ENCODE measurements around the gene AQP11. TPM values are rescaled to one million over a fixed set of nuclear protein-coding genes. Genes with fewer than 3 reads are reported as not detected.

Gene AQP11
- total RNA-seq, 1 experiment from 2014 or later = 0.20 TPM

- Histone ChIP-seq H3K9me2 (ENCODE audit: insufficient read depth) (no peaks in the 10 kb centered on the region), H3K27ac (ENCODE audit: low read depth, low read length) (no peak overlapping the region), H3K9me3 (ENCODE audit: control insufficient read depth in 1 of 2, insufficient read depth in 1 of 2, low read depth in 1 of 2, low read length in 2 of 2) (no peaks in the 10 kb centered on the region), H3K4me1 (ENCODE audit: control insufficient read depth in 1 of 2, insufficient read depth in 2 of 2, low read length in 2 of 2) (peaks cover 6 to 18% of the 10 kb centered on the region in 2 experiments; a peak in 3 of 4 replicates), H4K20me1 (ENCODE audit: insufficient read depth) (no peaks in the 10 kb centered on the region), H2AFZ (ENCODE audit: low read depth, low read length, poor library complexity, severe bottlenecking) (no peak overlapping the region), H3K27me3 (ENCODE audit: insufficient read depth, low read length) (no peaks in the 10 kb centered on the region), H3K36me3 (ENCODE audit: control insufficient read depth in 1 of 2, insufficient read depth in 2 of 2, low read length in 2 of 2) (peaks cover 8 to 9% of the 10 kb centered on the region in 2 experiments; a peak in 3 of 4 replicates), H3K79me2 (ENCODE audit: insufficient read depth, low read length) (no peaks in the 10 kb centered on the region), H3K9ac (ENCODE audit: low read length) (no peak overlapping the region), H3K4me3 (replicated peaks in 1 of 2; ENCODE audit: low read depth in 1 of 2, low read length in 2 of 2) (no peak overlapping the region), H3K4me2 (ENCODE audit: low read length) (no peak overlapping the region)
- ChIA-PET CTCF (interaction anchor here (2.6 kb wide), 1 partner anchor 15 kb away, joined by 13 read pairs; no protein-coding TSS in a partner anchor), POLR2A (no interaction called here), RAD21 (ENCODE audit: low non-redundant PET in 1 of 2, low total read pairs in 2 of 2, uncharacterized antibody in 2 of 2, unreplicated experiment in 2 of 2) (no interaction called here)
- intact Hi-C loops (cut with micrococcal nuclease) = no loop called here
- ATAC-seq (no peak), DNase-seq (ENCODE audit: low read depth, low spot score) (no peak)
- TF ChIP-seq ZNF274 (IDR thresholded peaks at IDR 0.05; ENCODE audit: low read depth, low read length) (no peak), SRF (IDR thresholded peaks at IDR 0.05; ENCODE audit: low read depth) (no peak), SIN3A (IDR thresholded peaks at IDR 0.05; ENCODE audit: low read depth) (no peak), CBX3 (IDR thresholded peaks at IDR 0.05; ENCODE audit: low read depth) (no peak), MAX (IDR thresholded peaks at IDR 0.05) (no peak), RAD21 (IDR thresholded peaks at IDR 0.05; ENCODE audit: low read depth) (no peak), ATF3 (IDR thresholded peaks at IDR 0.05) (no peak), EZH2 (IDR thresholded peaks at IDR 0.05) (no peak), POLR2AphosphoS5 (IDR thresholded peaks at IDR 0.05; ENCODE audit: low read depth, low read length) (no peak)
- no TSS peak for BruUV-seq (replicated peaks)
Measured at GRCh38 chr11:77604281-77604680, 14.5 kb downstream of the AQP11 start.

GRCh38 chr11:77609234-77609633, 19.5 kb downstream of the AQP11 start:
- intact Hi-C loops (cut with micrococcal nuclease) = no loop called here
- ATAC-seq = no peak
- no peak for DNase-seq (ENCODE audit: low read depth, low spot score)
- H3K4me3 ChIP-seq (replicated peaks in 1 of 2; ENCODE audit: low read depth in 1 of 2, low read length in 2 of 2) = no peak overlapping the region
- H3K9me2 ChIP-seq (ENCODE audit: insufficient read depth) = no peaks in the 10 kb centered on the region
- RAD21 ChIA-PET (ENCODE audit: low non-redundant PET in 1 of 2, low total read pairs in 2 of 2, uncharacterized antibody in 2 of 2, unreplicated experiment in 2 of 2) = no interaction called here
- no peaks in the 10 kb centered on the region for H3K79me2 ChIP-seq (ENCODE audit: insufficient read depth, low read length)
- H3K27ac ChIP-seq (ENCODE audit: low read depth, low read length) = no peak overlapping the region
- H4K20me1 ChIP-seq (ENCODE audit: insufficient read depth) = no peaks in the 10 kb centered on the region
- CTCF ChIA-PET = interaction anchor here (0.8 kb wide), 1 partner anchor 10 kb away, joined by 3 read pairs; no protein-coding TSS in a partner anchor
- BruUV-seq (replicated peaks) = no TSS peak
- no peaks in the 10 kb centered on the region for H3K27me3 ChIP-seq (ENCODE audit: insufficient read depth, low read length)
- H3K36me3 ChIP-seq (ENCODE audit: control insufficient read depth in 1 of 2, insufficient read depth in 2 of 2, low read length in 2 of 2) = peaks cover 17 to 18% of the 10 kb centered on the region in 2 experiments; a peak in 3 of 4 replicates
- H2AFZ ChIP-seq (ENCODE audit: low read depth, low read length, poor library complexity, severe bottlenecking) = no peak overlapping the region
- H3K9me3 ChIP-seq (ENCODE audit: control insufficient read depth in 1 of 2, insufficient read depth in 1 of 2, low read depth in 1 of 2, low read length in 2 of 2) = no peaks in the 10 kb centered on the region
- POLR2A ChIA-PET = no interaction called here
- no peak overlapping the region for H3K4me2 ChIP-seq (ENCODE audit: low read length)
- H3K4me1 ChIP-seq (ENCODE audit: control insufficient read depth in 1 of 2, insufficient read depth in 2 of 2, low read length in 2 of 2) = no peaks in the 10 kb centered on the region
- no peak overlapping the region for H3K9ac ChIP-seq (ENCODE audit: low read length)
- TF ChIP-seq POLR2A (IDR thresholded peaks at IDR 0.05; ENCODE audit: borderline replicate concordance, extremely low read depth, insufficient read depth, insufficient read length) (no peak), POLR2AphosphoS5 (IDR thresholded peaks at IDR 0.05; ENCODE audit: low read depth, low read length) (no peak), CEBPB (IDR thresholded peaks at IDR 0.05; ENCODE audit: low read depth) (no peak), EZH2 (IDR thresholded peaks at IDR 0.05) (no peak), SP1 (IDR thresholded peaks at IDR 0.05; ENCODE audit: low read depth) (no peak), MAX (IDR thresholded peaks at IDR 0.05) (no peak), ZFX (IDR thresholded peaks at IDR 0.05) (no peak), YY1 (IDR thresholded peaks at IDR 0.05; ENCODE audit: extremely low read depth, insufficient replicate concordance, low read depth, low read length) (no peak), ZBTB33 (IDR thresholded peaks at IDR 0.05; ENCODE audit: extremely low read depth, insufficient replicate concordance, low read length) (no peak), ELF1 (IDR thresholded peaks at IDR 0.05; ENCODE audit: borderline replicate concordance, low read depth) (no peak), CTCF (IDR thresholded peaks at IDR 0.05 in 2 of 3, conservative IDR thresholded peaks at IDR 0.05 in 1 of 3; ENCODE audit: borderline replicate concordance in 1 of 3, insufficient read depth in 1 of 3, low read depth in 2 of 3, low read length in 2 of 3) (no peak), SRF (IDR thresholded peaks at IDR 0.05; ENCODE audit: low read depth) (no peak)
